HepG2 (cell line): ENCODE data around the gene NKD1. TPM values are rescaled to one million over a fixed set of nuclear protein-coding genes. Genes with fewer than 3 reads are reported as not detected.

ENCODE experiments used
- ATF6 ChIP-seq: sonication (generic); formaldehyde crosslinking; conservative IDR thresholded peaks from 2 replicates; pipeline ENCODE4 v1.4.0; 2020; ENCODE audit warnings: missing genetic modification reagents
- HDAC1 ChIP-seq: sonication (generic); formaldehyde crosslinking; IDR thresholded peaks from 2 replicates; pipeline ENCODE4 v1.5.1; 2020; ENCODE audit warnings: mild to moderate bottlenecking, missing genetic modification reagents
- JUN ChIP-seq: sonication (generic); formaldehyde crosslinking; IDR thresholded peaks from 2 replicates; pipeline ENCODE4 v1.4.0; 2020; ENCODE audit warnings: mild to moderate bottlenecking, missing genetic modification reagents
- MIXL1 ChIP-seq: IDR thresholded peaks from 2 replicates; pipeline ENCODE4 v1.6.1; 2016
- NFAT5 ChIP-seq: sonication (generic); formaldehyde crosslinking; IDR thresholded peaks from 2 replicates; pipeline ENCODE4 v1.4.0; 2020; ENCODE audit warnings: missing genetic modification reagents
- ZBTB21 ChIP-seq: sonication (generic); formaldehyde crosslinking; IDR thresholded peaks from 2 replicates; pipeline ENCODE4 v1.4.0; 2020; ENCODE audit warnings: missing genetic modification reagents
- ZNF143 ChIP-seq: sonication (generic); formaldehyde crosslinking; IDR thresholded peaks from 2 replicates; pipeline ENCODE4 v1.4.0; 2020; ENCODE audit warnings: missing genetic modification reagents
- ZNF318 ChIP-seq: sonication (generic); formaldehyde crosslinking; IDR thresholded peaks from 2 replicates; pipeline ENCODE4 v1.4.0; 2020; ENCODE audit warnings: mild to moderate bottlenecking, missing genetic modification reagents
- polyA plus RNA-seq, 8 experiments: library from polyadenylated mRNA; depleted of rRNA in 3 of 8; stranded (reverse) in 7 of 8; unstranded in 1 of 8; fragments of >200 nt; fragmentation: Illumina TruSeq in 4 of 8; extraction: Trizol in 4 of 8; gene quantifications; 2 replicates each; pipeline versions ENCODE4 v1.2.1 to v1.2.3, GENCODE V29; 2011 to 2016; ENCODE audit warnings: low read depth in 4 of 8, missing spikeins in 1 of 8, mixed read lengths in 1 of 8; ENCODE audit not compliant: insufficient read depth in 1 of 8
- total RNA-seq, 5 experiments: library from RNA; depleted of rRNA; stranded (reverse); fragments of >200 nt; fragmentation: Illumina TruSeq; extraction: Trizol; gene quantifications; 2 replicates each; pipeline ENCODE4 v1.2.3, GENCODE V29; 2016; ENCODE audit warnings: low read depth in 1 of 5

Gene NKD1
- total and polyA plus RNA-seq, 2 of the 13 experiments (the other 11 are each of a cell fraction or from before 2014, with no cell fraction given) = 70.4 to 121 TPM

GRCh38 chr16:50520451-50521245 lies 27.5 kb upstream of the NKD1 start (continued):
- 0 out of 2 replicates have a peak, but pooled peaks have one; percentile 58 for TF ChIP-seq ZNF318 (CRISPR knock-in tag)
- peak; percentile 98 for TF ChIP-seq HDAC1 (CRISPR knock-in tag)
- 0 out of 2 replicates have a peak, but pooled peaks have one; percentile 34 for TF ChIP-seq ZBTB21
- no peak for TF ChIP-seq ZNF143
- peak; percentile 95 for TF ChIP-seq MIXL1 (CRISPR knock-in tag)
- peak; percentile 95 for TF ChIP-seq JUN (CRISPR knock-in tag)
- TF ChIP-seq NFAT5 = no peak
- no peak for TF ChIP-seq ATF6 (CRISPR knock-in tag)
